H9 (cell line): Measurements from ENCODE around the gene APCDD1. TPM values are rescaled to one million over a fixed set of nuclear protein-coding genes. Genes with fewer than 3 reads are reported as not detected.

ENCODE experiments used
- DNase-seq: peaks from one replicate; pipeline ENCODE4 v3.0.0-alpha.2; 2017
- H2AFZ ChIP-seq: one replicate; pipeline ENCODE4 v1.6.1; 2013; ENCODE audit warnings: mild to moderate bottlenecking, low read length, control low read depth, moderate library complexity
- H2AK5ac ChIP-seq: 2 replicates; pipeline ENCODE4 v1.6.1; 2013; ENCODE audit warnings: low read length, control low read depth, mixed read lengths; ENCODE audit not compliant: insufficient read length
- H2BK120ac ChIP-seq: one replicate; pipeline ENCODE4 v1.6.1; 2013; ENCODE audit warnings: low read depth, mild to moderate bottlenecking, low read length, control low read depth, inconsistent platforms; ENCODE audit not compliant: poor library complexity, severe bottlenecking
- H2BK12ac ChIP-seq: 2 replicates; pipeline ENCODE4 v1.6.1; 2013; ENCODE audit warnings: low read length, control low read depth, mixed read lengths, low read depth; ENCODE audit not compliant: insufficient read length
- H2BK15ac ChIP-seq: 2 replicates; pipeline ENCODE4 v1.6.1; 2013; ENCODE audit warnings: low read depth, low read length, control low read depth
- H2BK20ac ChIP-seq: one replicate; pipeline ENCODE4 v1.6.1; 2013; ENCODE audit warnings: low read depth, mild to moderate bottlenecking, low read length, control low read depth, inconsistent platforms; ENCODE audit not compliant: poor library complexity, severe bottlenecking
- H2BK5ac ChIP-seq: 2 replicates; pipeline ENCODE4 v1.6.1; 2013; ENCODE audit warnings: low read length, control low read depth, mixed read lengths; ENCODE audit not compliant: insufficient read length
- H3K14ac ChIP-seq: 2 replicates; pipeline ENCODE4 v1.6.1; 2013; ENCODE audit warnings: low read length, control low read depth; ENCODE audit not compliant: insufficient read depth
- H3K18ac ChIP-seq: 2 replicates; pipeline ENCODE4 v1.6.1; 2013; ENCODE audit warnings: low read depth, mild to moderate bottlenecking, mixed read lengths, low read length, control low read depth; ENCODE audit not compliant: insufficient read length
- H3K23ac ChIP-seq: 2 replicates; pipeline ENCODE4 v1.6.1; 2013; ENCODE audit warnings: low read length, control low read depth, mixed read lengths, low read depth; ENCODE audit not compliant: insufficient read length
- H3K23me2 ChIP-seq: 2 replicates; pipeline ENCODE4 v1.6.1; 2013; ENCODE audit warnings: low read depth, mild to moderate bottlenecking, mixed read lengths, low read length, control low read depth; ENCODE audit not compliant: insufficient read length, poor library complexity, severe bottlenecking
- H3K27ac ChIP-seq: 2 replicates; pipeline ENCODE4 v1.5.1; 2013; ENCODE audit warnings: low read length, control low read depth, mixed read lengths, low read depth; ENCODE audit not compliant: insufficient read length
- H3K27me3 ChIP-seq: 2 replicates; pipeline ENCODE4 v1.6.1; 2013; ENCODE audit warnings: low read length, control low read depth, inconsistent platforms; ENCODE audit not compliant: insufficient read depth
- H3K4ac ChIP-seq: 2 replicates; pipeline ENCODE4 v1.6.1; 2013; ENCODE audit warnings: low read depth, mild to moderate bottlenecking, control low read depth, inconsistent platforms, low read length, moderate library complexity
- H3K4me1 ChIP-seq: 2 replicates; pipeline ENCODE4 v1.6.1; 2013; ENCODE audit warnings: low read length, control low read depth, inconsistent platforms; ENCODE audit not compliant: insufficient read depth
- H3K4me2 ChIP-seq: 2 replicates; pipeline ENCODE4 v1.6.1; 2013; ENCODE audit warnings: low read length, control low read depth, mixed read lengths; ENCODE audit not compliant: insufficient read length, insufficient read depth
- H3K56ac ChIP-seq: 2 replicates; pipeline ENCODE4 v1.6.1; 2013; ENCODE audit warnings: low read depth, mild to moderate bottlenecking, mixed read lengths, low read length, control low read depth; ENCODE audit not compliant: insufficient read length
- H3K79me1 ChIP-seq: 2 replicates; pipeline ENCODE4 v1.6.1; 2013; ENCODE audit warnings: low read depth, mild to moderate bottlenecking, moderate library complexity, low read length, control low read depth, inconsistent platforms; ENCODE audit not compliant: insufficient read depth, poor library complexity, severe bottlenecking
- H3K79me2 ChIP-seq: 2 replicates; pipeline ENCODE4 v1.6.1; 2013; ENCODE audit warnings: low read length, control low read depth, inconsistent platforms; ENCODE audit not compliant: insufficient read depth
- H3K9ac ChIP-seq: 2 replicates; pipeline ENCODE4 v1.6.1; 2013; ENCODE audit warnings: low read length, control low read depth, mixed read lengths; ENCODE audit not compliant: insufficient read length; ENCODE audit errors: extremely low read depth
- H3K9me3 ChIP-seq: one replicate; pipeline ENCODE4 v1.6.1; 2013; ENCODE audit warnings: low read depth, low read length, inconsistent platforms; ENCODE audit not compliant: control insufficient read depth
- H3T11ph ChIP-seq: one replicate; pipeline ENCODE4 v1.6.1; 2013; ENCODE audit warnings: mild to moderate bottlenecking, low read length, control low read depth, inconsistent platforms
- H4K20me1 ChIP-seq: one replicate; pipeline ENCODE4 v1.6.1; 2013; ENCODE audit not compliant: control insufficient read depth, insufficient read length, insufficient read depth
- H4K5ac ChIP-seq: 2 replicates; pipeline ENCODE4 v1.6.1; 2013; ENCODE audit warnings: low read depth, mild to moderate bottlenecking, mixed read lengths, low read length, control low read depth; ENCODE audit not compliant: insufficient read length
- H4K8ac ChIP-seq: replicated peaks from 2 replicates; pipeline ENCODE4 v1.6.1; 2013; ENCODE audit warnings: low read length, control low read depth, mixed read lengths, low read depth; ENCODE audit not compliant: insufficient read length
- H4K91ac ChIP-seq: 2 replicates; pipeline ENCODE4 v1.6.1; 2013; ENCODE audit warnings: low read depth, mild to moderate bottlenecking, moderate library complexity, mixed read lengths, low read length, control low read depth; ENCODE audit not compliant: insufficient read length
- H3K27ac Mint-ChIP-seq, 3 experiments: 2 replicates in 2 of 3; 3 replicates in 1 of 3; pipeline ENCODE4 v1.8.0; 2020 to 2021; ENCODE audit warnings: mixed read lengths in 3 of 3, mild to moderate bottlenecking in 1 of 3, moderate library complexity in 1 of 3
- H3K27me3 Mint-ChIP-seq: 2 replicates; pipeline ENCODE4 v1.8.0; 2021; ENCODE audit warnings: low read depth, mild to moderate bottlenecking, moderate library complexity, mixed read lengths
- H3K36me3 Mint-ChIP-seq, 3 experiments: 2 replicates in 2 of 3; 3 replicates in 1 of 3; pipeline ENCODE4 v1.8.0; 2020 to 2021; ENCODE audit warnings: low read depth in 3 of 3, mixed read lengths in 3 of 3; ENCODE audit not compliant: insufficient read depth in 1 of 3
- H3K4me1 Mint-ChIP-seq, 2 experiments: 2 replicates each; pipeline ENCODE4 v1.8.0; 2020; ENCODE audit warnings: mixed read lengths in 2 of 2
- H3K4me3 Mint-ChIP-seq, 2 experiments: 2 replicates in 1 of 2; 3 replicates in 1 of 2; pipeline ENCODE4 v1.8.0; 2020 to 2021; ENCODE audit warnings: mild to moderate bottlenecking in 2 of 2, mixed read lengths in 2 of 2, moderate library complexity in 1 of 2
- H3K9me3 Mint-ChIP-seq, 2 experiments: 2 replicates in 1 of 2; 3 replicates in 1 of 2; pipeline ENCODE4 v1.8.0; 2020; ENCODE audit warnings: mild to moderate bottlenecking in 2 of 2, mixed read lengths in 2 of 2, moderate library complexity in 1 of 2
- WGBS: extraction: QIAGEN DNeasy Blood & Tissue Kit; methylation state at CpG from one replicate; pipeline ENCODE4 v1.1.7; 2013; ENCODE audit warnings: missing lambda C conversion rate, low lambda C conversion rate, mixed read lengths; ENCODE audit not compliant: insufficient read length; ENCODE audit errors: extremely low coverage; 5-methylcytosine and 5-hydroxymethylcytosine counted together
- total RNA-seq: library from RNA; stranded (reverse); gene quantifications from 2 replicates; pipeline ENCODE4 v1.2.1, GENCODE V29; 2021
- TF ChIP-seq, protein P1 (sequence below): fragments of 200-600 bp; sonication (generic); conservative IDR thresholded peaks from 3 replicates; pipeline ENCODE4 v1.8.0; 2021; ENCODE audit warnings: antibody characterized with exemption, mild to moderate bottlenecking

APCDD1 gene
- total RNA-seq, 1 experiment from 2014 or later: 1.8 TPM

DNA sequence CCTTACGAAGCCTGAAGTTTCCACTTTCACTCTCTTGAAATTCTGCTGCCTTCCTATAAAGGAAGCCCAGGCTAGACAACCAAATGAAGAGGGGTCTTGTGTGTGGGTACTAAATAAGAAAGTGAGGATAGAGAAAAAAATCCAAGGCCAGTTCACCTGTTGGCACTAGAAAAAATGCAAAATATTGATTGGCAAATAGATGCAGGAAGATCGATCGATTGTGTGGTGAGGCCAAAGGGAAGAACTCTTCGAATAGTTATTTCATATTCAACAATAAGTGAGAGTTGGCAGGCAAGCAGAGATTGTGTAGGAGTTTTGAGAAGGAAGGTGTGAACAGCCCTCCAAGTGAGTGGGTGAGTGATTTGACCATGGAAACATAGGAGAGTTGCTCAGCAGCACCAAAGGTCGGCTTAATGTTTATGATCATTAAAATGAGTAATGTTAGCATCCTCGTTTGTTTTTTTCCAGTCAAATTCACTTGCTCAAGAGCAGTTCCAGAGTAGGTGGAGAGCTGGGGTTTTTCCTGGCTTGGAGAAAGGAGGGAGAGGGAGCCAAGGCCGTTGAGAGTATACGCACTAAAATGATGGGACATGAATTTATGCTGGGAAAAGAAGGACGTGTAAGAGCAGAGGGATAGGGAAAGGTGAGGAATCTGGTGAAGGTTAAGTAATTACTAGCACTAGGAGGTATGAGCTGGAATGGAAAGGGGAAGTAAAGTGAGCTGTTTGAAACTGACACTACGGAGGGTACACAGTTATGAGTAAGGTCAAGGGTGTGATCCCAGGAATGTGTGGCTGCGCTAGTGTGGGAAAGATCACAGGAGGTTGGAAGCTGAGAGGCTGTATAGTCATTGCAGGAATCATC, 70.3 kb downstream of the APCDD1 start:
- no peaks in the 10 kb centered on the region; the same call in 1 of the 2 replicates for H3K4me1 ChIP-seq
- H3K9me3 ChIP-seq: no peaks in the 10 kb centered on the region
- H2BK5ac ChIP-seq: no peak overlapping the region
- peaks cover 2% of the 10 kb centered on the region; the same call in 1 of the 2 replicates for H3K27me3 Mint-ChIP-seq
- no peak overlapping the region for H2AK5ac ChIP-seq
- H3K56ac ChIP-seq: no peak overlapping the region
- H2BK15ac ChIP-seq: no peak overlapping the region
- peaks cover 12% of the 10 kb centered on the region for H3K79me1 ChIP-seq
- no peak overlapping the region for H2AFZ ChIP-seq
- no peak overlapping the region for H3K27ac ChIP-seq
- WGBS: no CpG with 5 or more reads among the region's 11 CpGs
- no peaks in the 10 kb centered on the region for H3K36me3 Mint-ChIP-seq
- no peak overlapping the region; a peak in 1 of 7 replicates for H3K27ac Mint-ChIP-seq
- peaks cover 4% of the 10 kb centered on the region for H3K23me2 ChIP-seq
- no peaks in the 10 kb centered on the region for H4K20me1 ChIP-seq
- H3K14ac ChIP-seq: no peak overlapping the region
- no peaks in the 10 kb centered on the region for H3K27me3 ChIP-seq
- no peak overlapping the region for H4K91ac ChIP-seq
- no peak overlapping the region for H3K23ac ChIP-seq
- no peak for DNase-seq
- H3K4ac ChIP-seq: no peak overlapping the region
- H2BK12ac ChIP-seq: no peak overlapping the region
- no peak overlapping the region for H3K18ac ChIP-seq
- peaks cover 23% of the 10 kb centered on the region; the same call in 1 of the 2 replicates for H3K79me2 ChIP-seq
- H3K9me3 Mint-ChIP-seq: no peaks in the 10 kb centered on the region
- peaks cover 20 to 22% of the 10 kb centered on the region in 2 experiments for H3K4me1 Mint-ChIP-seq
- H3K4me2 ChIP-seq: no peak overlapping the region
- no peak overlapping the region for H4K8ac ChIP-seq
- peak overlapping the region in 1 of 2 experiments; percentile 96; a peak in 4 of 5 replicates for H3K4me3 Mint-ChIP-seq
- TF ChIP-seq, protein P1, sequence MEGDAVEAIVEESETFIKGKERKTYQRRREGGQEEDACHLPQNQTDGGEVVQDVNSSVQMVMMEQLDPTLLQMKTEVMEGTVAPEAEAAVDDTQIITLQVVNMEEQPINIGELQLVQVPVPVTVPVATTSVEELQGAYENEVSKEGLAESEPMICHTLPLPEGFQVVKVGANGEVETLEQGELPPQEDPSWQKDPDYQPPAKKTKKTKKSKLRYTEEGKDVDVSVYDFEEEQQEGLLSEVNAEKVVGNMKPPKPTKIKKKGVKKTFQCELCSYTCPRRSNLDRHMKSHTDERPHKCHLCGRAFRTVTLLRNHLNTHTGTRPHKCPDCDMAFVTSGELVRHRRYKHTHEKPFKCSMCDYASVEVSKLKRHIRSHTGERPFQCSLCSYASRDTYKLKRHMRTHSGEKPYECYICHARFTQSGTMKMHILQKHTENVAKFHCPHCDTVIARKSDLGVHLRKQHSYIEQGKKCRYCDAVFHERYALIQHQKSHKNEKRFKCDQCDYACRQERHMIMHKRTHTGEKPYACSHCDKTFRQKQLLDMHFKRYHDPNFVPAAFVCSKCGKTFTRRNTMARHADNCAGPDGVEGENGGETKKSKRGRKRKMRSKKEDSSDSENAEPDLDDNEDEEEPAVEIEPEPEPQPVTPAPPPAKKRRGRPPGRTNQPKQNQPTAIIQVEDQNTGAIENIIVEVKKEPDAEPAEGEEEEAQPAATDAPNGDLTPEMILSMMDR: no peak
- H2BK20ac ChIP-seq: no peak overlapping the region
- no peak overlapping the region for H2BK120ac ChIP-seq
- no peak overlapping the region for H3K9ac ChIP-seq
- no peak overlapping the region for H3T11ph ChIP-seq
- H4K5ac ChIP-seq: no peak overlapping the region
